WTC11 (cell line): Measurements from ENCODE around the gene INO80.

ENCODE experiments used
- ELF4 ChIP-seq: sonication (generic); formaldehyde crosslinking; IDR thresholded peaks from 2 replicates; pipeline ENCODE4 v1.8.1; 2022; ENCODE audit warnings: low read depth, mild to moderate bottlenecking, moderate library complexity, missing genetic modification reagents
- IRF2 ChIP-seq: sonication (generic); formaldehyde crosslinking; IDR thresholded peaks from 2 replicates; pipeline ENCODE4 v1.8.0; 2022; ENCODE audit warnings: low read depth, missing genetic modification reagents, borderline replicate concordance
- KAT7 ChIP-seq: sonication (generic); formaldehyde crosslinking; IDR thresholded peaks from 2 replicates; pipeline ENCODE4 v1.8.1; 2023; ENCODE audit warnings: missing genetic modification reagents, mild to moderate bottlenecking, borderline replicate concordance
- NR2C2 ChIP-seq: sonication (generic); formaldehyde crosslinking; IDR thresholded peaks from 2 replicates; pipeline ENCODE4 v1.8.0; 2022; ENCODE audit warnings: mild to moderate bottlenecking, missing genetic modification reagents
- SMAD3 ChIP-seq: sonication (generic); formaldehyde crosslinking; IDR thresholded peaks from 2 replicates; pipeline ENCODE4 v1.8.0; 2022; ENCODE audit warnings: missing genetic modification reagents, mild to moderate bottlenecking, borderline replicate concordance
- ZNF232 ChIP-seq: sonication (generic); formaldehyde crosslinking; IDR thresholded peaks from 2 replicates; pipeline ENCODE4 v1.8.0; 2022; ENCODE audit warnings: mild to moderate bottlenecking, missing genetic modification reagents
- ZNF317 ChIP-seq: sonication (generic); formaldehyde crosslinking; IDR thresholded peaks from 2 replicates; pipeline ENCODE4 v1.8.1; 2023; ENCODE audit warnings: low read depth, mild to moderate bottlenecking, moderate library complexity, missing genetic modification reagents, borderline replicate concordance
- TF ChIP-seq, protein P1 (sequence below): fragments of 200-600 bp; IDR thresholded peaks from 2 replicates; pipeline ENCODE4 v1.8.0; 2022; ENCODE audit warnings: antibody characterized with exemption
- TF ChIP-seq, protein P2 (sequence below): sonication (generic); formaldehyde crosslinking; IDR thresholded peaks from 2 replicates; pipeline ENCODE4 v1.8.1; 2023; ENCODE audit warnings: mild to moderate bottlenecking, missing genetic modification reagents, moderate library complexity
- TF ChIP-seq, protein P3 (sequence below): sonication (generic); formaldehyde crosslinking; IDR thresholded peaks from 2 replicates; pipeline ENCODE4 v1.8.0; 2022; ENCODE audit warnings: mild to moderate bottlenecking, missing genetic modification reagents
- TF ChIP-seq, protein P4 (sequence below): sonication (generic); formaldehyde crosslinking; IDR thresholded peaks from 2 replicates; pipeline ENCODE4 v1.8.0; 2022; ENCODE audit warnings: mild to moderate bottlenecking, missing genetic modification reagents
- TF ChIP-seq, protein P5 (sequence below): fragments of 250-450 bp; sonication (Bioruptor Pico); conservative IDR thresholded peaks from 2 replicates; pipeline ENCODE4 v1.9.0; 2021; ENCODE audit warnings: mild to moderate bottlenecking
- TF ChIP-seq, protein P6 (sequence below): sonication (generic); formaldehyde crosslinking; IDR thresholded peaks from 2 replicates; pipeline ENCODE4 v1.8.0; 2022; ENCODE audit warnings: mild to moderate bottlenecking, missing genetic modification reagents
- TF ChIP-seq, protein P7 (sequence below): sonication (generic); formaldehyde crosslinking; IDR thresholded peaks from 2 replicates; pipeline ENCODE4 v1.8.1; 2022; ENCODE audit warnings: mild to moderate bottlenecking, missing genetic modification reagents, moderate library complexity, borderline replicate concordance

DNA sequence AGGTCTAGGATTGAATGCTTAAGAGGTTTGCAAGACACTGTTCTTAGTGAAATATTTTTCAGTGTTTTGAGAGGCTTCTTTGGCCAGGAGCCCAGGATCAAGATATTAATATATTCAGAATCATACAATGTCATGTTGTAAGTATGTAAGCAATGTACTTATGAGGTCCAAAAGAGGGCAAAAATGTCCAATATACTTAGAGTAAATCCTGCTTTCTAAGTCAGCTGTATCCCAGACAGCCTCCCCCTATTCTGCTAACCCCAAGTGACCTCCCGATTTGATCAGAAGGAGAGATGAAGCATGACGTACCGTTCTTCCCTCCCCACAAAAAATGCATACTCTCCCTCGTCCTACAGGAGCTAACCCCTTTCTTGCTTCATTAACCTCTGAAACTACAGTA, 91.9 kb downstream of the INO80 start:
- no peak for TF ChIP-seq ZNF317 (CRISPR knock-in tag)
- TF ChIP-seq, protein P1, sequence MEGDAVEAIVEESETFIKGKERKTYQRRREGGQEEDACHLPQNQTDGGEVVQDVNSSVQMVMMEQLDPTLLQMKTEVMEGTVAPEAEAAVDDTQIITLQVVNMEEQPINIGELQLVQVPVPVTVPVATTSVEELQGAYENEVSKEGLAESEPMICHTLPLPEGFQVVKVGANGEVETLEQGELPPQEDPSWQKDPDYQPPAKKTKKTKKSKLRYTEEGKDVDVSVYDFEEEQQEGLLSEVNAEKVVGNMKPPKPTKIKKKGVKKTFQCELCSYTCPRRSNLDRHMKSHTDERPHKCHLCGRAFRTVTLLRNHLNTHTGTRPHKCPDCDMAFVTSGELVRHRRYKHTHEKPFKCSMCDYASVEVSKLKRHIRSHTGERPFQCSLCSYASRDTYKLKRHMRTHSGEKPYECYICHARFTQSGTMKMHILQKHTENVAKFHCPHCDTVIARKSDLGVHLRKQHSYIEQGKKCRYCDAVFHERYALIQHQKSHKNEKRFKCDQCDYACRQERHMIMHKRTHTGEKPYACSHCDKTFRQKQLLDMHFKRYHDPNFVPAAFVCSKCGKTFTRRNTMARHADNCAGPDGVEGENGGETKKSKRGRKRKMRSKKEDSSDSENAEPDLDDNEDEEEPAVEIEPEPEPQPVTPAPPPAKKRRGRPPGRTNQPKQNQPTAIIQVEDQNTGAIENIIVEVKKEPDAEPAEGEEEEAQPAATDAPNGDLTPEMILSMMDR, result no peak
- TF ChIP-seq, protein P2, sequence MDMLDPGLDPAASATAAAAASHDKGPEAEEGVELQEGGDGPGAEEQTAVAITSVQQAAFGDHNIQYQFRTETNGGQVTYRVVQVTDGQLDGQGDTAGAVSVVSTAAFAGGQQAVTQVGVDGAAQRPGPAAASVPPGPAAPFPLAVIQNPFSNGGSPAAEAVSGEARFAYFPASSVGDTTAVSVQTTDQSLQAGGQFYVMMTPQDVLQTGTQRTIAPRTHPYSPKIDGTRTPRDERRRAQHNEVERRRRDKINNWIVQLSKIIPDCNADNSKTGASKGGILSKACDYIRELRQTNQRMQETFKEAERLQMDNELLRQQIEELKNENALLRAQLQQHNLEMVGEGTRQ (CRISPR knock-in tag), result no peak
- TF ChIP-seq IRF2 (CRISPR knock-in tag), result no peak
- no peak for TF ChIP-seq NR2C2 (CRISPR knock-in tag)
- no peak for TF ChIP-seq ELF4 (CRISPR knock-in tag)
- TF ChIP-seq SMAD3 (CRISPR knock-in tag), result no peak
- TF ChIP-seq ZNF232 (CRISPR knock-in tag), result no peak
- TF ChIP-seq, protein P3, sequence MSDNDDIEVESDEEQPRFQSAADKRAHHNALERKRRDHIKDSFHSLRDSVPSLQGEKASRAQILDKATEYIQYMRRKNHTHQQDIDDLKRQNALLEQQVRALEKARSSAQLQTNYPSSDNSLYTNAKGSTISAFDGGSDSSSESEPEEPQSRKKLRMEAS, result no peak
- TF ChIP-seq, protein P4, sequence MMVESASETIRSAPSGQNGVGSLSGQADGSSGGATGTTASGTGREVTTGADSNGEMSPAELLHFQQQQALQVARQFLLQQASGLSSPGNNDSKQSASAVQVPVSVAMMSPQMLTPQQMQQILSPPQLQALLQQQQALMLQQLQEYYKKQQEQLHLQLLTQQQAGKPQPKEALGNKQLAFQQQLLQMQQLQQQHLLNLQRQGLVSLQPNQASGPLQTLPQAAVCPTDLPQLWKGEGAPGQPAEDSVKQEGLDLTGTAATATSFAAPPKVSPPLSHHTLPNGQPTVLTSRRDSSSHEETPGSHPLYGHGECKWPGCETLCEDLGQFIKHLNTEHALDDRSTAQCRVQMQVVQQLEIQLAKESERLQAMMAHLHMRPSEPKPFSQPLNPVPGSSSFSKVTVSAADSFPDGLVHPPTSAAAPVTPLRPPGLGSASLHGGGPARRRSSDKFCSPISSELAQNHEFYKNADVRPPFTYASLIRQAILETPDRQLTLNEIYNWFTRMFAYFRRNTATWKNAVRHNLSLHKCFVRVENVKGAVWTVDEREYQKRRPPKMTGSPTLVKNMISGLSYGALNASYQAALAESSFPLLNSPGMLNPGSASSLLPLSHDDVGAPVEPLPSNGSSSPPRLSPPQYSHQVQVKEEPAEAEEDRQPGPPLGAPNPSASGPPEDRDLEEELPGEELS (CRISPR knock-in tag), result no peak
- TF ChIP-seq, protein P5, sequence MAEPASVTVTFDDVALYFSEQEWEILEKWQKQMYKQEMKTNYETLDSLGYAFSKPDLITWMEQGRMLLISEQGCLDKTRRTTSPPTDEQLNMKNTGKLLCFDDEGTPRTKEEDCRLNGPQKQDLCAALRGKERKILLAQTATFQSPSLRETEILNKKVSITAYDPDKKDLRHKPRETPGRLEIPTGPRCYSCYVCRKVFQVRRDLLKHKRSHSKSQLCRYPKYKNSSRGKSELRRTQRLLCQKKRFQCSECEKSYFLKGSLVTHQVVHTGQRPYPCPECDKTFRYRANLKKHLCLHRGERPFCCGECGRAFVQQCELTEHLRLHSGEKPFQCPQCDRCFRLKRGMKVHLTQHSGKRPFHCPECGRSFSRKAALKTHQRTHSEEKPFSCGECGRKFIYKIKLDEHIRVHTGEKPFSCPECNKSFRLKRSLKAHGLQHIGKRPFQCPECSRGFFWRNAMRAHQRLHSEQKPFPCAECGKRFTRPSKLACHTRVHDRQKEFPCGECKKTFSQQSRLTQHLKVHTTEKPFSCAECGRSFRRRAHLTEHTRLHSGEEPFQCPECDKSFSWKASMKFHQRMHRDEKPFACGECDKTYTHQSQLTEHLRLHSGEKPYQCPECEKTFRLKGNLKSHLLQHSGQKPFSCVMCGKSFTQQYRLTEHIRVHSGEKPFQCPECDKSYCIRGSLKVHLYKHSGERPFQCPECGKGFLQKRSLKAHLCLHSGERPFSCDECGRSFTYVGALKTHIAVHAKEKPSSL (CRISPR knock-in tag), result no peak
- TF ChIP-seq, protein P6, sequence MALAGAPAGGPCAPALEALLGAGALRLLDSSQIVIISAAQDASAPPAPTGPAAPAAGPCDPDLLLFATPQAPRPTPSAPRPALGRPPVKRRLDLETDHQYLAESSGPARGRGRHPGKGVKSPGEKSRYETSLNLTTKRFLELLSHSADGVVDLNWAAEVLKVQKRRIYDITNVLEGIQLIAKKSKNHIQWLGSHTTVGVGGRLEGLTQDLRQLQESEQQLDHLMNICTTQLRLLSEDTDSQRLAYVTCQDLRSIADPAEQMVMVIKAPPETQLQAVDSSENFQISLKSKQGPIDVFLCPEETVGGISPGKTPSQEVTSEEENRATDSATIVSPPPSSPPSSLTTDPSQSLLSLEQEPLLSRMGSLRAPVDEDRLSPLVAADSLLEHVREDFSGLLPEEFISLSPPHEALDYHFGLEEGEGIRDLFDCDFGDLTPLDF, result no peak
- TF ChIP-seq, protein P7, sequence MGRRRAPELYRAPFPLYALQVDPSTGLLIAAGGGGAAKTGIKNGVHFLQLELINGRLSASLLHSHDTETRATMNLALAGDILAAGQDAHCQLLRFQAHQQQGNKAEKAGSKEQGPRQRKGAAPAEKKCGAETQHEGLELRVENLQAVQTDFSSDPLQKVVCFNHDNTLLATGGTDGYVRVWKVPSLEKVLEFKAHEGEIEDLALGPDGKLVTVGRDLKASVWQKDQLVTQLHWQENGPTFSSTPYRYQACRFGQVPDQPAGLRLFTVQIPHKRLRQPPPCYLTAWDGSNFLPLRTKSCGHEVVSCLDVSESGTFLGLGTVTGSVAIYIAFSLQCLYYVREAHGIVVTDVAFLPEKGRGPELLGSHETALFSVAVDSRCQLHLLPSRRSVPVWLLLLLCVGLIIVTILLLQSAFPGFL (CRISPR knock-in tag), result no peak
- TF ChIP-seq KAT7 (CRISPR knock-in tag), result no peak
